Type B pancreatic cell (in vitro differentiated cells): ENCODE results near the gene RS1. TPM values are rescaled to one million over a fixed set of nuclear protein-coding genes. Genes with fewer than 3 reads are reported as not detected.

Experiments
- DNase-seq: peaks from one replicate; pipeline ENCODE4 v3.0.0; 2021; ENCODE audit warnings: mixed read lengths; ENCODE audit not compliant: unreplicated experiment; ENCODE audit errors: extremely low spot score
- H3K27ac Mint-ChIP-seq: 2 replicates; pipeline ENCODE4 v1.8.0; 2021; ENCODE audit warnings: mild to moderate bottlenecking, mixed read lengths
- H3K27me3 Mint-ChIP-seq: 2 replicates; pipeline ENCODE4 v1.8.0; 2021; ENCODE audit warnings: mixed read lengths
- H3K36me3 Mint-ChIP-seq: 2 replicates; pipeline ENCODE4 v1.8.0; 2021; ENCODE audit warnings: mixed read lengths
- H3K4me1 Mint-ChIP-seq: one replicate; pipeline ENCODE4 v1.8.0; 2021; ENCODE audit warnings: mixed read lengths; ENCODE audit not compliant: unreplicated experiment
- H3K4me3 Mint-ChIP-seq: 2 replicates; pipeline ENCODE4 v1.8.0; 2021; ENCODE audit warnings: mild to moderate bottlenecking, mixed read lengths
- H3K9me3 Mint-ChIP-seq: 2 replicates; pipeline ENCODE4 v1.8.0; 2021; ENCODE audit warnings: mixed read lengths
- total RNA-seq: library from RNA; stranded (reverse); gene quantifications from 2 replicates; pipeline ENCODE4 v1.2.1, GENCODE V29; 2021; ENCODE audit warnings: low replicate concordance
- TF ChIP-seq, protein P1 (sequence below): fragments of 200-600 bp; sonication (generic); conservative IDR thresholded peaks from 2 replicates; pipeline ENCODE4 v1.5.0; 2021; ENCODE audit warnings: antibody characterized with exemption, mild to moderate bottlenecking

Gene RS1
- total RNA-seq, 1 donor from 2014 or later = 0.14 TPM

DNA sequence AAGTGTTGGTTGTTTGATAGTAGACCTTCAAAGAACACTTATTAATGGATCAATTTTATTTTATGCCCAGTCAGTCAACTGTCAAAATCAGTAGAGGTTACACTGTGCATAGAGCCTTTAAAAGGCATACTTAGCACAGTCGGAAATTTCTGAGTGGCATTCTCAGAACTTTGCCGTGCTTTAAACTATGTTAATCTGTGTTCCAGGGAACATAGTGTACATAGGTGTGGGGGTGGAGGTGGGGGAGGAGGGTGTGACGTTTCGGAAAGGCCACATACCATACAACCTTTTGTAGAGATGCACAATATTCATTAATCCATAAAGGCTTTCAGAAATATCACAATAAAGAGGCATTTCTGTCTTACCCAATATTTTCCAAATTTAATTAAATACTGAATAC is 75.8 kb downstream of the RS1 start:
- H3K4me1 Mint-ChIP-seq = no peaks in the 10 kb centered on the region
- TF ChIP-seq, protein P1, sequence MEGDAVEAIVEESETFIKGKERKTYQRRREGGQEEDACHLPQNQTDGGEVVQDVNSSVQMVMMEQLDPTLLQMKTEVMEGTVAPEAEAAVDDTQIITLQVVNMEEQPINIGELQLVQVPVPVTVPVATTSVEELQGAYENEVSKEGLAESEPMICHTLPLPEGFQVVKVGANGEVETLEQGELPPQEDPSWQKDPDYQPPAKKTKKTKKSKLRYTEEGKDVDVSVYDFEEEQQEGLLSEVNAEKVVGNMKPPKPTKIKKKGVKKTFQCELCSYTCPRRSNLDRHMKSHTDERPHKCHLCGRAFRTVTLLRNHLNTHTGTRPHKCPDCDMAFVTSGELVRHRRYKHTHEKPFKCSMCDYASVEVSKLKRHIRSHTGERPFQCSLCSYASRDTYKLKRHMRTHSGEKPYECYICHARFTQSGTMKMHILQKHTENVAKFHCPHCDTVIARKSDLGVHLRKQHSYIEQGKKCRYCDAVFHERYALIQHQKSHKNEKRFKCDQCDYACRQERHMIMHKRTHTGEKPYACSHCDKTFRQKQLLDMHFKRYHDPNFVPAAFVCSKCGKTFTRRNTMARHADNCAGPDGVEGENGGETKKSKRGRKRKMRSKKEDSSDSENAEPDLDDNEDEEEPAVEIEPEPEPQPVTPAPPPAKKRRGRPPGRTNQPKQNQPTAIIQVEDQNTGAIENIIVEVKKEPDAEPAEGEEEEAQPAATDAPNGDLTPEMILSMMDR = no peak
- no peak for DNase-seq
- H3K9me3 Mint-ChIP-seq = no peaks in the 10 kb centered on the region
- peaks cover 8% of the 10 kb centered on the region for H3K36me3 Mint-ChIP-seq
- H3K27me3 Mint-ChIP-seq = no peaks in the 10 kb centered on the region
- no peak overlapping the region for H3K27ac Mint-ChIP-seq
- H3K4me3 Mint-ChIP-seq = no peak overlapping the region

GRCh38 chrX:18594079-18594478 is 77.8 kb downstream of the RS1 start:
- H3K27me3 Mint-ChIP-seq = no peaks in the 10 kb centered on the region
- H3K27ac Mint-ChIP-seq = no peak overlapping the region
- TF ChIP-seq, protein P1 = no peak
- no peak overlapping the region for H3K4me3 Mint-ChIP-seq
- H3K4me1 Mint-ChIP-seq = no peaks in the 10 kb centered on the region
- no peak for DNase-seq
- peaks cover 4% of the 10 kb centered on the region for H3K36me3 Mint-ChIP-seq
- no peaks in the 10 kb centered on the region for H3K9me3 Mint-ChIP-seq

DNA sequence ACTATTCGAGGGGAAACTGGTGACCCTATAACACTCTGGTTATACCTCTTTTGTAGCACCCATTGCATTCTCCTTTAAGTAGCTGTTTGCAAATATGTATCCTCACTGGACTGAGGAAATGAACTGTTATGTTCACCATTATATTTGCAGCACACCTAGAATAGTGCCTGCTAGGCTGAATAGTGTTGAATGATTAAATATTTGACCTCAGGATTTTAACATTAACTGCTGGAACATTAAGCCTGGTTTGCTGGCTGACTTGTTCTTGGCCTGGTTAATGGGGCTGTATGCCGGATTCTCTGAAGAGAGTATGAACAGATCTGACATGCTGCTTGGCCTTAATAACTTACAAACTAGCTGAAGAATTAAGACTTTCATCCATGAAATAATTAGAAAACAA is 80.1 kb downstream of the RS1 start:
- Mint-ChIP-seq H3K4me1 (no peaks in the 10 kb centered on the region), H3K36me3 (no peaks in the 10 kb centered on the region), H3K4me3 (no peak overlapping the region), H3K27ac (no peak overlapping the region), H3K9me3 (no peaks in the 10 kb centered on the region), H3K27me3 (no peaks in the 10 kb centered on the region)
- TF ChIP-seq, protein P1 = no peak
- no peak for DNase-seq

Other genes starting within 250 kb of the RS1 start
- 17.0 and 17.9 TPM in 2 replicates for gene CDKL5, start 246.5 kb downstream of the RS1 start, total RNA-seq
- gene PPEF1, start 35.5 kb upstream of the RS1 start, total RNA-seq = 0.26 and 1.6 TPM in 2 replicates